ENCODE data around the gene TBC1D22A.

The TBC1D22A gene

GRCh38 chr22:46753360-46753759, 9.1 kb upstream of the TBC1D22A start:
- Histone ChIP-seq H3K9me3 (ENCODE audit: severe bottlenecking) (peaks cover 14% of the 10 kb centered on the region), H3K27me3 (ENCODE audit: insufficient read depth, low read depth, severe bottlenecking) (no peaks in the 10 kb centered on the region), H3K36me3 (no peaks in the 10 kb centered on the region), H3K4me3 (ENCODE audit: low read depth, low read length) (no peak overlapping the region), H3K27ac (no peak overlapping the region)
- DNase-seq: no peak
- TF ChIP-seq CTCF (IDR thresholded peaks at IDR 0.05; ENCODE audit: low read depth, low read length): no peak

- no peak overlapping the region for H3K4me3 ChIP-seq (ENCODE audit: low read depth, low read length)
- no peaks in the 10 kb centered on the region for H3K36me3 ChIP-seq
- no peak overlapping the region for H3K27ac ChIP-seq
- H3K27me3 ChIP-seq (ENCODE audit: insufficient read depth, low read depth, severe bottlenecking): no peaks in the 10 kb centered on the region
- peaks cover 14% of the 10 kb centered on the region for H3K9me3 ChIP-seq (ENCODE audit: severe bottlenecking)
- DNase-seq: no peak
- no peak for TF ChIP-seq CTCF (IDR thresholded peaks at IDR 0.05; ENCODE audit: low read depth, low read length)
These were observed 8.7 kb upstream of the TBC1D22A start for GRCh38 chr22:46753761-46754109.

GRCh38 chr22:46754110-46754799, 8.2 kb upstream of the TBC1D22A start:
- no peak for DNase-seq
- Histone ChIP-seq H3K27me3 (ENCODE audit: insufficient read depth, low read depth, severe bottlenecking) (no peaks in the 10 kb centered on the region), H3K27ac (no peak overlapping the region), H3K4me3 (ENCODE audit: low read depth, low read length) (no peak overlapping the region), H3K36me3 (no peaks in the 10 kb centered on the region), H3K9me3 (ENCODE audit: severe bottlenecking) (peaks cover 14% of the 10 kb centered on the region)
- no peak for TF ChIP-seq CTCF (IDR thresholded peaks at IDR 0.05; ENCODE audit: low read depth, low read length)

- no peaks in the 10 kb centered on the region for H3K27me3 ChIP-seq (ENCODE audit: insufficient read depth, low read depth, severe bottlenecking)
- H3K9me3 ChIP-seq (ENCODE audit: severe bottlenecking): peaks cover 14% of the 10 kb centered on the region
- no peak for DNase-seq
- H3K4me3 ChIP-seq (ENCODE audit: low read depth, low read length): no peak overlapping the region
- no peak for TF ChIP-seq CTCF (IDR thresholded peaks at IDR 0.05; ENCODE audit: low read depth, low read length)
- no peak overlapping the region for H3K27ac ChIP-seq
- no peaks in the 10 kb centered on the region for H3K36me3 ChIP-seq
These were observed 7.6 kb upstream of the TBC1D22A start for GRCh38 chr22:46754826-46755225.

- H3K4me3 ChIP-seq (ENCODE audit: low read depth, low read length): no peak overlapping the region
- no peaks in the 10 kb centered on the region for H3K27me3 ChIP-seq (ENCODE audit: insufficient read depth, low read depth, severe bottlenecking)
- no peak overlapping the region for H3K27ac ChIP-seq
- H3K36me3 ChIP-seq: peaks cover 4% of the 10 kb centered on the region
- H3K9me3 ChIP-seq (ENCODE audit: severe bottlenecking): peaks cover 14% of the 10 kb centered on the region
- DNase-seq: no peak
- no peak for TF ChIP-seq CTCF (IDR thresholded peaks at IDR 0.05; ENCODE audit: low read depth, low read length)
These were observed 6.9 kb upstream of the TBC1D22A start for GRCh38 chr22:46755525-46755924.

GRCh38 chr22:46756097-46756496, 6.4 kb upstream of the TBC1D22A start:
- no peak for TF ChIP-seq CTCF (IDR thresholded peaks at IDR 0.05; ENCODE audit: low read depth, low read length)
- no peak overlapping the region for H3K27ac ChIP-seq
- DNase-seq: no peak

More at GRCh38 chr22:46756097-46756496, 6.4 kb upstream of the TBC1D22A start:
- Histone ChIP-seq H3K9me3 (ENCODE audit: severe bottlenecking) (peaks cover 14% of the 10 kb centered on the region), H3K27me3 (ENCODE audit: insufficient read depth, low read depth, severe bottlenecking) (no peaks in the 10 kb centered on the region), H3K36me3 (peaks cover 6% of the 10 kb centered on the region), H3K4me3 (ENCODE audit: low read depth, low read length) (no peak overlapping the region)
